ENCODE measurements around the gene LEKR1. TPM values are rescaled to one million over a fixed set of nuclear protein-coding genes. Genes with fewer than 3 reads are reported as not detected.

Gene LEKR1
- total RNA-seq, 2 donors from 2014 or later, result 0.99 to 1.3 TPM

DNA sequence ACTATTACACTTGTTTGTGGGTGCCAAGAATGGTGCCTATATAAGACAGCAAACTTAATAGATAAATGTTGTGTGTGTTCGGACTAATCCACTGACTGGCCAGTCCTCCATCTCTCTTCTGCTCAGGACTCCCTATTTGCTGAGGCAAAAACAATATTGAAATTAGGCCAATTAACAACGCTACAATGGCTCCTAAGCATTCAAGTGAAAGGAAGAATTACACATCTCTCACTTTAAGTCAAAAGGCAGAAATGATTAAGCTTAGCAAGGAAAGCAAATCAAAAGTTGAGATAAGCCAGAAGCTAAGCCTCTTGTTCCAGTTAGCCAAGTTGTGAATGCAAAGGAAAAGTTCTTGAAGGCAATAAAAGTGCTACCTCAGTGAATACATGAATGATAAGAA is 206.8 kb downstream of the LEKR1 start:
- intact Hi-C loops (cut with DNase I), result no loop called here
- no peak overlapping the region for H3K4me3 ChIP-seq
- WGBS, 2 donors, result 72 to 74% methylated on average over 2 of the region's 2 CpGs
- no peak for TF ChIP-seq POLR2A (IDR thresholded peaks at IDR 0.05)
- TF ChIP-seq, protein P1, sequence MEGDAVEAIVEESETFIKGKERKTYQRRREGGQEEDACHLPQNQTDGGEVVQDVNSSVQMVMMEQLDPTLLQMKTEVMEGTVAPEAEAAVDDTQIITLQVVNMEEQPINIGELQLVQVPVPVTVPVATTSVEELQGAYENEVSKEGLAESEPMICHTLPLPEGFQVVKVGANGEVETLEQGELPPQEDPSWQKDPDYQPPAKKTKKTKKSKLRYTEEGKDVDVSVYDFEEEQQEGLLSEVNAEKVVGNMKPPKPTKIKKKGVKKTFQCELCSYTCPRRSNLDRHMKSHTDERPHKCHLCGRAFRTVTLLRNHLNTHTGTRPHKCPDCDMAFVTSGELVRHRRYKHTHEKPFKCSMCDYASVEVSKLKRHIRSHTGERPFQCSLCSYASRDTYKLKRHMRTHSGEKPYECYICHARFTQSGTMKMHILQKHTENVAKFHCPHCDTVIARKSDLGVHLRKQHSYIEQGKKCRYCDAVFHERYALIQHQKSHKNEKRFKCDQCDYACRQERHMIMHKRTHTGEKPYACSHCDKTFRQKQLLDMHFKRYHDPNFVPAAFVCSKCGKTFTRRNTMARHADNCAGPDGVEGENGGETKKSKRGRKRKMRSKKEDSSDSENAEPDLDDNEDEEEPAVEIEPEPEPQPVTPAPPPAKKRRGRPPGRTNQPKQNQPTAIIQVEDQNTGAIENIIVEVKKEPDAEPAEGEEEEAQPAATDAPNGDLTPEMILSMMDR (IDR thresholded peaks at IDR 0.05), result no peak
- H3K4me1 ChIP-seq, result no peaks in the 10 kb centered on the region
- H3K36me3 ChIP-seq (replicated peaks in 1 of 2; ENCODE audit: insufficient read depth in 1 of 2, low read depth in 2 of 2), result no peaks in the 10 kb centered on the region
- no peaks in the 10 kb centered on the region for H3K27me3 ChIP-seq
- DNase-seq, result no peak
- no peaks in the 10 kb centered on the region for H3K9me3 ChIP-seq
- H3K27ac ChIP-seq, result no peak overlapping the region
- ATAC-seq, result no peak

DNA sequence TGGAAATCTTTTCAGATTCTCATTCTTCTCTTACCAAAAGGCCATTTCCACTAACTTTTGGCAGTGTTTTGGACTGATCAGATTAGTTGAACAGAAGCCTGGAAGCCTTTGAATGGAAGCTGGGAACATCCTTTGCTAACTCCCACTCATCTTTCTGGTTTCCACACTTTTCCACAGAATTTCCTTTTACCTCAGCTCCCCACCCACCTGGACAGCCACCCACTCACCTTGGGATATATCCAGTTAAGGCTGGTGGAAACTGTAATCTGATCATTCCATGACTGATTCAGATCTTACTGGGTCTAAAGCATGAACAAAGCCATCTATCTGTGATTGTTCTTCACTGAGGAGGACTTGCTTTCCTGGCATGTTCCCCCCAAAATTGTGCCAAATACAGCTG is 214.3 kb downstream of the LEKR1 start:
- intact Hi-C loops (cut with DNase I), result no loop called here
- no peaks in the 10 kb centered on the region for H3K27me3 ChIP-seq
- H3K4me1 ChIP-seq, result no peaks in the 10 kb centered on the region
- no peaks in the 10 kb centered on the region for H3K36me3 ChIP-seq (replicated peaks in 1 of 2; ENCODE audit: insufficient read depth in 1 of 2, low read depth in 2 of 2)
- no peak for TF ChIP-seq POLR2A (IDR thresholded peaks at IDR 0.05)
- TF ChIP-seq, protein P1 (IDR thresholded peaks at IDR 0.05), result no peak
- no peaks in the 10 kb centered on the region for H3K9me3 ChIP-seq
- no peak overlapping the region for H3K4me3 ChIP-seq
- DNase-seq (no peak), ATAC-seq (no peak)
- H3K27ac ChIP-seq, result no peak overlapping the region

DNA sequence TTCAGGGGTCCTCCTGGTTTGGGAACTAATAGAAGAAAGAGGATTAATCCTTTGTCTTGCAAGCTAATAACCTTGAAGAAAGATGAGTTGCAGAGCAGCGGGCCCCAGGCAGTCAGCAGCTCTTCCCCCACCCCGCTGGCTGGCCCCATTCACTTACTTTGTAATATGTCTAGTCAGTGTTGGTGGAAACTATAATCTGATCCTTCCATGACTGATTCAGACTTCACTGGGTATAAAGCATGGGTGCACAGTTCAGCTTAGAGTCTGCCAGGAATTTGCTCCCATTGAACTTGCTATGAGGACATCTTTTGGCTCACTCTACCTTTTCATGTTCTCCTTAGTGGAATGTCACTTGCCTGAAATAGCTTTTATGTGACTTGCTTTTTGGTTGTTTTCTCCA is 216.1 kb downstream of the LEKR1 start:
- Histone ChIP-seq H3K27me3 (no peaks in the 10 kb centered on the region), H3K36me3 (replicated peaks in 1 of 2; ENCODE audit: insufficient read depth in 1 of 2, low read depth in 2 of 2) (no peaks in the 10 kb centered on the region), H3K4me1 (no peaks in the 10 kb centered on the region), H3K4me3 (no peak overlapping the region), H3K27ac (no peak overlapping the region), H3K9me3 (no peaks in the 10 kb centered on the region)
- no peak for DNase-seq
- TF ChIP-seq POLR2A (IDR thresholded peaks at IDR 0.05), result no peak
- TF ChIP-seq, protein P1 (IDR thresholded peaks at IDR 0.05), result no peak
- intact Hi-C loops (cut with DNase I), result no loop called here
- 94 to 95% methylated on average over 2 of the region's 2 CpGs for WGBS, 2 donors
- ATAC-seq, result no peak

DNA sequence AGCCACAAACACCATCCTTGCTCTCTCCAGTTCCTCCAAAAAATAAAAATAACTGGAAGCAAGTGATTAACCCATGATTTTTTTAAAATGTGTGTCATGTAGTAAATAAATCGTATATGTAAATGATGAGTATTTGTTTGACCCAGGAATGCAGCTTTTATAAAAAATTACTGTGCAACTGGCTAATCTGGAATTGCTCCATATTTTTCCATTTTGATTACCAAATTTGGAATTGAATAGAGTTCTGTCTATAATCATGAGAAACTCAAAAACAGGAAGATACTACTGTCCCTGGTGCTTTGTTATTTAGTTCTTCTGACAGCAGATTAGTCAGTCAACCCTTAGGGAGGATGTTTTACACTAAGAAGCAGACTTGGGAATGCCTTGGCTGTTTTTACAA is 217.6 kb downstream of the LEKR1 start:
- DNase-seq (no peak), ATAC-seq (no peak)
- no peaks in the 10 kb centered on the region for H3K9me3 ChIP-seq
- 63 to 78% methylated on average over 1 of the region's 1 CpG for WGBS, 2 donors
- no peaks in the 10 kb centered on the region for H3K36me3 ChIP-seq (replicated peaks in 1 of 2; ENCODE audit: insufficient read depth in 1 of 2, low read depth in 2 of 2)
- TF ChIP-seq POLR2A (IDR thresholded peaks at IDR 0.05), result no peak
- TF ChIP-seq, protein P1 (IDR thresholded peaks at IDR 0.05), result no peak
- H3K27ac ChIP-seq, result no peak overlapping the region
- no peak overlapping the region for H3K4me3 ChIP-seq
- intact Hi-C loops (cut with DNase I), result no loop called here
- no peaks in the 10 kb centered on the region for H3K4me1 ChIP-seq
- H3K27me3 ChIP-seq, result no peaks in the 10 kb centered on the region

DNA sequence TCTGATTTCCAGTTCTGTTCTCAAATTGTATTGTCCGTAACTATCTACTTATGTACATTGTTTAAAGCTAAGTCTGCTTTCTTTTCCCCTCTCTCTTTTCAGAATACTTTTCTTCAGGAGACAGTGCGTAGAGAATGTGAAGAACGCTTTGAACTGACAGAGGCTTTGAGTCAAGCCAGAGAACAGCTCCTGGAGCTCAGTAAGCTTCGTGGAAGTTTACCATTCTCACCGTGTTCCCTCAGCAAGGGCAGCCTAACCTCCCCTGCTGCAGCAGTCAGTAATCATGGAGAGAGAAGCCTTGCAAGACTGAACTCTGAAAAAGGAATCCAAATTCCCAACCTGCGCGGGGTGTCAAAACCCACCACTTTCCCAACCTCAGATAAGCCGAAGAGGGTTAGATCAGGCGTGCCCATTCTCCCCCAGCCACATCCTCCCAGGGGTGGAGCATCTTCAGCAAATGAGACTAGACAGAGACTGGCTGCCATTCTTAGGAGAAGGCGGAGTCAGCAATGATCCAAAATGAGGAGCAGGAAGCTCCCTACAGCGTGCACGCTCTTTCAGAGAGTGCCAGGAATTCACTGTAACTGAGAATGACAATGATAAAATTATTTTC is 219.2 kb downstream of the LEKR1 start:
- Histone ChIP-seq H3K36me3 (replicated peaks in 1 of 2; ENCODE audit: insufficient read depth in 1 of 2, low read depth in 2 of 2) (no peaks in the 10 kb centered on the region), H3K27ac (no peak overlapping the region), H3K4me3 (no peak overlapping the region), H3K9me3 (no peaks in the 10 kb centered on the region), H3K4me1 (no peaks in the 10 kb centered on the region), H3K27me3 (no peaks in the 10 kb centered on the region)
- no peak for ATAC-seq
- DNase-seq, result no peak
- intact Hi-C loops (cut with DNase I), result no loop called here
- 69 to 77% methylated on average over 12 of the region's 12 CpGs for WGBS, 2 donors
- TF ChIP-seq, protein P1 (IDR thresholded peaks at IDR 0.05), result no peak
- no peak for TF ChIP-seq POLR2A (IDR thresholded peaks at IDR 0.05)
